HEK293 (cell line): ENCODE data around the gene FBXO28.

ENCODE experiments used
- CTCF ChIP-seq: fragments of 450-650 bp; formaldehyde crosslinking; IDR thresholded peaks from 2 replicates; pipeline ENCODE4 v1.5.1; 2016; ENCODE audit warnings: missing biosample characterization, missing genetic modification characterization
- FEZF1 ChIP-seq: fragments of 450-650 bp; formaldehyde crosslinking; IDR thresholded peaks from 2 replicates; pipeline ENCODE4 v1.5.1; 2016; ENCODE audit warnings: missing biosample characterization, missing genetic modification characterization
- GLIS1 ChIP-seq: fragments of 450-650 bp; formaldehyde crosslinking; IDR thresholded peaks from 2 replicates; pipeline ENCODE4 v1.5.1; 2016; ENCODE audit warnings: missing biosample characterization, missing genetic modification characterization
- IKZF3 ChIP-seq: fragments of 450-650 bp; IDR thresholded peaks from 2 replicates; pipeline ENCODE4 v1.5.0; 2018; ENCODE audit warnings: missing biosample characterization, mild to moderate bottlenecking, missing genetic modification characterization, moderate library complexity
- KLF10 ChIP-seq: fragments of 450-650 bp; IDR thresholded peaks from 2 replicates; pipeline ENCODE4 v1.5.1; 2018; ENCODE audit warnings: missing biosample characterization, mild to moderate bottlenecking, missing genetic modification characterization
- MZF1 ChIP-seq: fragments of 450-650 bp; formaldehyde crosslinking; IDR thresholded peaks from 2 replicates; pipeline ENCODE4 v1.5.1; 2017; ENCODE audit warnings: missing biosample characterization, missing genetic modification characterization, borderline replicate concordance
- PRDM6 ChIP-seq: fragments of 450-650 bp; formaldehyde crosslinking; IDR thresholded peaks from 2 replicates; pipeline ENCODE4 v1.5.1; 2017; ENCODE audit warnings: missing biosample characterization, missing genetic modification characterization
- RBAK ChIP-seq: fragments of 450-650 bp; formaldehyde crosslinking; IDR thresholded peaks from 2 replicates; pipeline ENCODE4 v1.5.1; 2016; ENCODE audit warnings: missing biosample characterization, missing genetic modification characterization
- WT1 ChIP-seq: fragments of 450-650 bp; formaldehyde crosslinking; IDR thresholded peaks from 2 replicates; pipeline ENCODE4 v1.5.1; 2016; ENCODE audit warnings: missing biosample characterization, missing genetic modification characterization
- ZBTB26 ChIP-seq: fragments of 450-650 bp; formaldehyde crosslinking; optimal IDR thresholded peaks from 2 replicates; pipeline ENCODE3; 2016; ENCODE audit warnings: missing biosample characterization, mild to moderate bottlenecking, missing genetic modification characterization
- ZBTB44 ChIP-seq: fragments of 450-650 bp; IDR thresholded peaks from 2 replicates; pipeline ENCODE4 v1.5.1; 2018; ENCODE audit warnings: missing biosample characterization, mild to moderate bottlenecking, missing genetic modification characterization
- ZEB2 ChIP-seq: fragments of 450-650 bp; formaldehyde crosslinking; IDR thresholded peaks from 2 replicates; pipeline ENCODE4 v1.5.1; 2016; ENCODE audit warnings: missing biosample characterization, missing genetic modification characterization
- ZNF155 ChIP-seq: fragments of 450-650 bp; formaldehyde crosslinking; IDR thresholded peaks from 2 replicates; pipeline ENCODE4 v1.5.1; 2016; ENCODE audit warnings: missing biosample characterization, missing genetic modification characterization
- ZNF169 ChIP-seq: fragments of 450-650 bp; formaldehyde crosslinking; IDR thresholded peaks from 2 replicates; pipeline ENCODE4 v1.5.1; 2016; ENCODE audit warnings: missing biosample characterization, missing genetic modification characterization
- ZNF184 ChIP-seq: fragments of 450-650 bp; IDR thresholded peaks from 2 replicates; pipeline ENCODE4 v1.5.1; 2018; ENCODE audit warnings: missing biosample characterization, mild to moderate bottlenecking, missing genetic modification characterization
- ZNF239 ChIP-seq: fragments of 450-650 bp; formaldehyde crosslinking; IDR thresholded peaks from 2 replicates; pipeline ENCODE4 v1.5.1; 2016; ENCODE audit warnings: missing biosample characterization, missing genetic modification characterization
- ZNF24 ChIP-seq: fragments of 450-650 bp; formaldehyde crosslinking; IDR thresholded peaks from 2 replicates; pipeline ENCODE4 v1.5.1; 2016; ENCODE audit warnings: missing biosample characterization, missing genetic modification characterization
- ZNF335 ChIP-seq: fragments of 450-650 bp; formaldehyde crosslinking; conservative IDR thresholded peaks from 2 replicates; pipeline ENCODE4 v1.5.1; 2016; ENCODE audit warnings: missing biosample characterization, missing genetic modification characterization
- ZNF449 ChIP-seq: fragments of 450-650 bp; formaldehyde crosslinking; IDR thresholded peaks from 2 replicates; pipeline ENCODE4 v1.5.1; 2017; ENCODE audit warnings: missing biosample characterization, mild to moderate bottlenecking, missing genetic modification characterization, moderate library complexity
- ZNF529 ChIP-seq: fragments of 450-650 bp; formaldehyde crosslinking; IDR thresholded peaks from 2 replicates; pipeline ENCODE4 v1.5.1; 2017; ENCODE audit warnings: missing genetic modification characterization, missing biosample characterization; ENCODE audit not compliant: insufficient replicate concordance
- ZNF610 ChIP-seq: fragments of 450-650 bp; formaldehyde crosslinking; IDR thresholded peaks from 2 replicates; pipeline ENCODE4 v1.5.1; 2016; ENCODE audit warnings: missing biosample characterization, missing genetic modification characterization, borderline replicate concordance
- ZNF629 ChIP-seq: fragments of 450-650 bp; formaldehyde crosslinking; IDR thresholded peaks from 2 replicates; pipeline ENCODE4 v1.5.1; 2017; ENCODE audit warnings: missing biosample characterization, missing genetic modification characterization
- ZNF660 ChIP-seq: fragments of 450-650 bp; IDR thresholded peaks from 2 replicates; pipeline ENCODE4 v1.5.1; 2018; ENCODE audit warnings: missing biosample characterization, mild to moderate bottlenecking, missing genetic modification characterization
- ZNF704 ChIP-seq: fragments of 450-650 bp; formaldehyde crosslinking; IDR thresholded peaks from 2 replicates; pipeline ENCODE4 v1.5.1; 2016; ENCODE audit warnings: missing biosample characterization, missing genetic modification characterization
- ZNF830 ChIP-seq: fragments of 450-650 bp; IDR thresholded peaks from 2 replicates; pipeline ENCODE4 v1.5.0; 2018; ENCODE audit warnings: missing biosample characterization, missing genetic modification characterization, low read depth, mild to moderate bottlenecking, moderate library complexity
- ZSCAN4 ChIP-seq: fragments of 450-650 bp; formaldehyde crosslinking; IDR thresholded peaks from 2 replicates; pipeline ENCODE4 v1.5.1; 2017; ENCODE audit warnings: missing biosample characterization, missing genetic modification characterization

FBXO28 gene

GRCh38 chr1:224211206-224211962 is 97.5 kb downstream of the FBXO28 start (continued):
- TF ChIP-seq ZNF449 (tag by site-specific recombination) (0 out of 2 replicates have a peak, but pooled peaks have one; percentile 9), ZNF169 (tag by site-specific recombination) (no peak), ZBTB26 (tag by site-specific recombination) (no peak), ZNF155 (no peak), ZNF629 (peak; percentile 46; the same call in 1 of the 2 replicates), RBAK (no peak), ZNF660 (peak; percentile 95; the same call in 1 of the 2 replicates), GLIS1 (peak; percentile 57), FEZF1 (tag by site-specific recombination) (peak; percentile 88), ZSCAN4 (tag by site-specific recombination) (no peak), WT1 (tag by site-specific recombination) (peak; percentile 27; the same call in 1 of the 2 replicates), MZF1 (tag by site-specific recombination) (peak; percentile 21; the same call in 1 of the 2 replicates), ZEB2 (peak; percentile 76), ZNF335 (tag by site-specific recombination) (peak; percentile 69), ZNF184 (tag by site-specific recombination) (peak; percentile 94), ZNF239 (tag by site-specific recombination) (no peak), ZNF704 (tag by site-specific recombination) (no peak), ZNF24 (tag by site-specific recombination) (peak; percentile 75; the same call in 1 of the 2 replicates), ZNF610 (tag by site-specific recombination) (no peak), KLF10 (tag by site-specific recombination) (peak; percentile 70), CTCF (tag by site-specific recombination) (no peak), IKZF3 (tag by site-specific recombination) (0 out of 2 replicates have a peak, but pooled peaks have one; percentile 12), ZNF830 (tag by site-specific recombination) (no peak), PRDM6 (peak; percentile 81), ZNF529 (tag by site-specific recombination) (peak; percentile 77), ZBTB44 (tag by site-specific recombination) (peak; percentile 86)
- TF ChIP-seq, all 188 proteins: peak for 24
